GM10266 (cell line): ENCODE measurements around the gene KLK5.

Source experiments
- DNase-seq: peaks from one replicate; pipeline ENCODE4 v3.0.0; 2012; ENCODE audit errors: extremely low spot score
- CTCF ChIP-seq: IDR thresholded peaks from 2 replicates; pipeline ENCODE4 v1.5.1; 2012; ENCODE audit warnings: mild to moderate bottlenecking, low read depth; ENCODE audit not compliant: control insufficient read depth, insufficient read depth; ENCODE audit errors: missing control alignments

Gene KLK5

GRCh38 chr19:50957587-50957986 is 4.7 kb upstream of the KLK5 start:
- TF ChIP-seq CTCF, result no peak
- no peak for DNase-seq

GRCh38 chr19:50949861-50950260 is 3.0 kb downstream of the KLK5 start:
- no peak for DNase-seq
- no peak for TF ChIP-seq CTCF

- TF ChIP-seq CTCF, result no peak
- DNase-seq, result no peak
Measured at GRCh38 chr19:50947123-50947522, 5.7 kb downstream of the KLK5 start.

- no peak for TF ChIP-seq CTCF
- no peak for DNase-seq
Measured at GRCh38 chr19:50944795-50945194, 8.0 kb downstream of the KLK5 start.

- DNase-seq, result no peak
- no peak for TF ChIP-seq CTCF
Measured at GRCh38 chr19:50943074-50943828, 9.6 kb downstream of the KLK5 start.

- no peak for TF ChIP-seq CTCF
- no peak for DNase-seq
Measured at GRCh38 chr19:50939596-50939995, 13.2 kb downstream of the KLK5 start.

GRCh38 chr19:50933640-50934039 is 19.2 kb downstream of the KLK5 start:
- no peak for DNase-seq

More at GRCh38 chr19:50933640-50934039, 19.2 kb downstream of the KLK5 start:
- TF ChIP-seq CTCF, result no peak
